Spleen (tissue), 7 donors: ENCODE measurements around the gene LEP.

Experiments used
- CTCF ChIP-seq, 11 experiments: fragments of 200-600 bp in 7 of 11; fragments of 450-650 bp in 4 of 11; sonication (generic) in 4 of 11; IDR thresholded peaks in 8 of 11; conservative IDR thresholded peaks in 3 of 11; 1 replicate in 7 of 11; 2 replicates in 4 of 11; pipeline versions ENCODE4 v1.4.0 to v1.8.0; 2016 to 2021; ENCODE audit warnings: antibody characterized with exemption in 11 of 11, inconsistent platforms in 4 of 11, mild to moderate bottlenecking in 1 of 11
- POLR2A ChIP-seq, 3 donors: fragments of 450-650 bp; IDR thresholded peaks; one replicate each; pipeline ENCODE4 v1.5.1; 2017; ENCODE audit warnings: antibody characterized with exemption in 3 of 3, mild to moderate bottlenecking in 1 of 3
- donor health status: DM: no; HTN: no; CAD: no; lungs with moderate emphysema.
- donor health status: DM: no; HTN: no; CAD: no.
- donor health status: DM: no; HTN: no; CAD: no.

GRCh38 chr7:128303133-128303532, 62.1 kb downstream of the LEP start:
- no peak for TF ChIP-seq CTCF (IDR thresholded peaks at IDR 0.05 in 8 of 11, conservative IDR thresholded peaks at IDR 0.05 in 3 of 11)
- TF ChIP-seq POLR2A (IDR thresholded peaks at IDR 0.05), result no peak
